Eye (tissue), 1 donor: ENCODE measurements around the gene PVR.
"Not testable (repeated sequence)": the region's sequence is repeated elsewhere in the genome, so short reads cannot be mapped to it uniquely, and the experiment has no call there.

Experiments
- DNase-seq: peaks from one replicate; pipeline ENCODE4 v3.0.0-alpha.2; 2015

The PVR gene

DNA sequence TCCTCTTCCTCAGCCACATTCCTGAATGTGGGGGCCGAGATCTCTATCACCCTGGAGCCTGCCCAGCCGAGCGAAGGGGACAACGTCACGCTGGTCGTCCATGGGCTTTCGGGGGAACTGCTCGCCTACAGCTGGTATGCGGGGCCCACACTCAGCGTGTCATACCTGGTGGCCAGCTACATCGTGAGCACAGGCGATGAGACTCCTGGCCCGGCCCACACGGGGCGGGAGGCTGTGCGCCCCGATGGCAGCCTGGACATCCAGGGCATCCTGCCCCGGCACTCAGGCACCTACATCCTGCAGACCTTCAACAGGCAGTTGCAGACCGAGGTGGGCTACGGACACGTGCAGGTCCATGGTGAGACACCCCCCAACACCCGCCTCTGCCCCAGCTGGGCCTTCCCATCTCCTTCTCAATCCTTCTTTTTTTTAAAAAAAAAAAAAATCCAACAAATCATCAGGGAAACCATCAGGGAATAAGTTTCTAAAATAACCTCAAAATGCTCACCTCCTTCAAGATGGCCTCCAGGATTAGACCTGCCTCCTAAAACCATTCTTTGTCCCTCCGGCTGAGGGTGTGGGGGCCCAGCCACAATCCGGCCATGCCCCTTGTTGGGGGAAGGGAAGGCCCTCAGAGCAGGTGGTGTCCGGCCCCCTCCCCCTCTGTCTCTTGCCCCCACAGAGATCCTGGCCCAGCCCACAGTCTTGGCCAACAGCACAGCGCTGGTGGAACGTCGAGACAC lies 59.8 kb downstream of the PVR start:
- DNase-seq = no peak

DNA sequence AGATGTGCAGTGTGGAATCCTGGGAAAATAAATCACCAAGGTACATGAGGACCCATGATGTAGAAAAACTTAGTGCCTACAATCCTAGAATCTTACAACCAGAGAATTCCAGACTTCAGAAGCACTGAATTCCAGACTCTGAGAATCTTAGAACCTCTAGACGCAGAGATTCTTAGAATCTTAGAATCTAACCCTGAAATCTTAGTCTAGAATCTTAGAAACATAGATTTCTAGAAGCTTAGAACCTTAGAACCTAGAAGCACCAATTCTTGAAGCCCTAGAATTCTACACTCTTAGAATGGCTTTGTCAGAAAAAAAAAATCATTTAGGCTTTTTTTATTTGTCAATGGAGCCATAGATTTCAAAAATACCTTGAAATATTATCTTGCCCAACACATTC lies 61.3 kb downstream of the PVR start:
- DNase-seq = no peak

DNA sequence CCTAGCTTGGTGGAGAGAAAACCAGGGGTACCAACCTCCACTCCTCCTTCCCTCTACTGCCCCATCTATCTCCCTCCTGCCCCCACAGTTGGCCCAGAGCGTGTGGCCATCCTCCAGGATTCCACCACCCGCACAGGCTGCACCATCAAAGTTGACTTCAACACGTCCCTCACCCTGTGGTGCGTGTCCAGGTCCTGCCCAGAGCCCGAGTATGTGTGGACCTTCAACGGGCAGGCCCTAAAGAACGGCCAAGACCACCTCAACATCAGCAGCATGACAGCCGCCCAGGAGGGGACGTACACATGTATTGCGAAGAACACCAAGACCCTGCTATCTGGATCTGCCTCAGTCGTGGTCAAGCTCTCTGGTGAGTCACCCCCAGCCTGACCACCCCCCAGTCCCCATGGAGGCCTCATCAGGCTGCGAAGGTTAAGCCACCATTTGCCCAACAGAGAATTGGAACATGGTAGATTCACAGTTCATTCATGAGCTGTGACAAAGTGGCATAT lies 61.8 kb downstream of the PVR start:
- no peak for DNase-seq

DNA sequence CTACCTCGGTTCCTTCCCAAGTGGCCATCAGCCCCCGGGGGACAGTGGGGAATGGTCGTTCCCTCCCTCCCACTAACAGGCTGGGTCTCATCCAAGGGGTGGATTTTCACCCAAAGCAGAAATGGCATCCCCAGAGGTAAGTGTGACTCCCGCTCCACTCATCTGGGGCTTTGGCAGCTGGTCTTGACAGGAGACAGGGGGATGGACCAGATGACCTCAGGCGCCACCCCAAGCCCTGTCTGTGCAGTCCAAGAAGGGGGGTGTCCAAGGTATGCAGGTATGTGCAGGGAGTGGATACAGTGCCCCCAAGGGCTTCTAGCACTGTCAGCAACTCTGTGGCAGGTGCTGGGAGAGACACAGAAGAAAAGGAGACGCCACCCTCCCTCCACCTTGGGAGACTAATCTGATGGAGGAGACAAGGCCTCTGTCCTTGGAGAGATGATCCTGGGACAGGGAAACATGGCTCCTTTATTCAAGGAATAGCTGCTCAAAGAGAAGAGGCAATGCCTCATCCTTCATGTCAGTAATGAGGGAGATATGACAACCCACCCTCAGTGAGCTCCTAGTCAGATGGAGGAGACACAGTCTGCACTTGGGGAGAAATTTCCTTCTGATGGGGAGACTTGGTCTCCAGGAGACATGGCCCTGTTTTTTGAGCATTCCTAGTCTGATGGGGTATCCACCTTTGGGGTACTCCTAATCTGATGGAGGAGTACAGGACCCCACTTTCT lies 63.0 kb downstream of the PVR start:
- DNase-seq = no peak

DNA sequence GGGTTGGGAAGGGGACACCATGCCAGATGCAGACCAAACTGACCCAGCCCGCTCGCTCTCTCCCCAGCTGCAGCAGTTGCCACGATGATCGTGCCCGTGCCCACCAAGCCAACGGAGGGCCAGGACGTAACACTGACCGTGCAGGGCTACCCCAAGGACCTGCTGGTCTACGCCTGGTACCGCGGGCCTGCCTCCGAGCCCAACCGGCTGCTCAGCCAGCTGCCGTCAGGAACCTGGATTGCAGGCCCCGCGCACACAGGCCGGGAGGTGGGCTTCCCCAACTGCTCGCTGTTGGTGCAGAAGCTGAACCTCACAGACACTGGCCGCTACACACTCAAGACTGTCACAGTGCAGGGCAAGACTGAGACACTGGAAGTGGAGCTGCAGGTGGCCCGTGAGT lies 64.1 kb downstream of the PVR start:
- no peak for DNase-seq

DNA sequence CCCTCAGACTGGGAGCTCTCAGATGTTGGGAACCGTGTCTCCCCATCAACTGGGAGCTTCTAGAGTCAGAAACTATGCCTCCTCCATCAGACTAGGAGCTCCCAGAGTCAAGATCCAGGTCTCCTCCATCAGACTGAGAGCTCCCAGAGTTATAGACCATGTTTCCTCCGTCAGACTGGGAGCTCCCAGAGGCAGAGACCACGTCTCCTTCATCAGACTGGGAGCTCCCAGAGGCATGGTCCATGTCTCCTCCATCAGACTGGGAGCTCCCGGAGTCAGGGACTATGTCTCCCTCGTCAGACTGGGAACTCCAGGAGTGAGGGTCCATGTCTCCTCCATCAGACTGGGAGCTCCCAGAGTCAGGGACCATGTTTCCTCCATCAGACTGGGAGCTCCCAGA lies 65.2 kb downstream of the PVR start:
- DNase-seq = no peak

DNA sequence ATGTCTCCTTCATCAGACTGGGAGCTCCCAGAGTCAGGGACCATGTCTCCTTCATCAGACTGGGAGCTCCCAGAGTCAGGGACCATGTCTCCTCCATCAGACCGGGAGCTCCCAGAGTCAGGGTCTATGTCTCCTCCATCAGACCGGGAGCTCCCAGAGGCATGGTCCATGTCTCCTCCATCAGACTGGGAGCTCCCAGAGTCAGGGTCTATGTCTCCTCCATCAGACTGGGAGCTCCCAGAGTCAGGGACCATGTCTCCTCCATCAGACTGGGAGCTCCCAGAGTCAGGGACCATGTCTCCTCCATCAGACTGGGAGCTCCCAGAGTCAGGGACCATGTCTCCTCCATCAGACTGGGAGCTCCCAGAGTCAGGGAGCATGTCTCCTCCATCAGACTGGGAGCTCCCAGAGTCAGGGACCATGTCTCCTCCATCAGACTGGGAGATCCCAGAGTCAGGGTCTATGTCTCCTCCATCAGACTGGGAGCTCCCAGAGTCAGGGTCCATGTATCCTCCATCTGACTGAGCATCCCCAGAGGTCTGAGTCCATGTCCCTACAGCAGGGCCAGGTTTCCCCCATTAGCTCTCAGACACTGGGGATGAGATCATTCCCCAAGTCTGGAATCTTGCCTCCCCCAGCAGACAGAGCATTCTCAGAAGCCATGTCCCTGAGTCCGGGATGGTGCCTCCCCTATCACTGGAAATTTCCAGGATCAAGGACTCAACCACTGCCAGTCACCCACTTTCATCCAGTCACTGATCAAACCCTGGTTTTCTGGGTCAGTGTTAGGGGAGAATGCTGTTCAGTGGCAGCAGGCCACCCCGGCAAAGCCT lies 65.9 kb downstream of the PVR start:
- DNase-seq = not testable (repeated sequence)

DNA sequence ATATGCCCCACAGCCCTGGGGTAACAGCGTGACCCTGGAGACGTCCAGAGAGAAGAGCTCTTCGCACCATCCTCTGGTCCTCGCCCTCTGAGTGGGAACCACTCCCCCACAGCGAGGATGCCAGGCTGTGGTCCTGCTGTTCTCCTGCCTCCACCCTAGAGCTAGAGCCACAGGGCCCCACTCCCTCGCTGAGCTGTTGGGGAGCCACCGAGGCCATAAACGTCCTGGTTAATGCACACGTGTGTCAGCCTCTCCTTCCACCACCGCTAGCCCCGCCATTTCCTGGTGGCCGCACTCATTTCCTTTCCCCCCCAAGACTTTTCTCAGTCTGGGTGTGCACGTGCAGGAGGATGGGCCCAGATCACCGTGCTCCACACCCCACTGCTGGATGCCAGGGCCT lies 66.8 kb downstream of the PVR start:
- DNase-seq = no peak

DNA sequence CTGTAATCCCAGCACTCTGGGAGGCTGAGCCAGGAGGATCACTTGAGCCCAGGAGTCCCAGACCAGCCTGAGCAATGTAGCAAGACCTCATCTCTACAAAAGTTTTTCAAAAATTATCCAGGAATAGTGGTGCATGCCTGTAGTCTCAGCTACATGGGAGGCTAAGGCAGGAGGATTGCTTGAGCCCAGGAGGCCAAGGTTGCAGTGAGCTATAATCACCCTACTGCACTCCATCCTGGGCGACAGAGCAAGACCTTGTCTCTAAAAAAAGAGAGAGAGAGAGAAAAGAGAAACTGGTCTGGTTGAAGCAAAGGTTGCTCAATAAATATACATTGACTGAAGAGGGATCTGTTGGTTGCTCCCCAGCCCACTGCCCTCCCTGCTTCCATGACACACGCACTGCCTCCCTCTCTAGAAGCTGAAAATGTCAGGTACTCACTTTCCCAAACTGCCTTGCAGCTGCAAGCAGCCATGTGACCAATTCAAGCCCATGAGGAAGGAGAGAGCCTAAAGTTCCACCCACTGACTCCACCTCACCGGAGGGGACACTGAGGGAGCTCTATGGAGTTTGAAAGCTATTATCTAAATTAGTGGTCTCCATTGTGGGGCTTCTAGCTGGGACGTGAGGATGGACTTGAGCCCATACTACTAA lies 69.3 kb downstream of the PVR start:
- DNase-seq = no peak
